Measurements from ENCODE around the gene RUNX1. TPM values are rescaled to one million over a fixed set of nuclear protein-coding genes. Genes with fewer than 3 reads are reported as not detected.

Gene RUNX1
- total and polyA plus RNA-seq, 2 of the 13 experiments (the other 11 are each of a cell fraction or from before 2014, with no cell fraction given): 5.4 to 6.4 TPM

GRCh38 chr21:35034203-35034926, 14.7 kb downstream of the RUNX1 start:
- TF ChIP-seq ONECUT2 (CRISPR knock-in tag; IDR thresholded peaks at IDR 0.05): no peak
- POLR2A ChIA-PET: no interaction called here

GRCh38 chr21:35032474-35033263, 16.4 kb downstream of the RUNX1 start:
- Histone ChIP-seq H2AFZ (ENCODE audit: low read length) (no peak overlapping the region), H3K4me2 (ENCODE audit: low read depth, low read length) (no peak overlapping the region), H3K9me3 (ENCODE audit: low read length) (no peaks in the 10 kb centered on the region), H3K79me2 (ENCODE audit: insufficient read depth, low read length) (no peaks in the 10 kb centered on the region), H4K20me1 (ENCODE audit: insufficient read depth, low read length) (no peaks in the 10 kb centered on the region), H3K4me3 (replicated peaks in 1 of 3; ENCODE audit: insufficient read depth in 1 of 3, low read depth in 2 of 3, low read length in 3 of 3) (no peak overlapping the region), H3K36me3 (replicated peaks in 1 of 2; ENCODE audit: control insufficient read depth in 1 of 2, insufficient read depth in 2 of 2, low read length in 2 of 2) (no peaks in the 10 kb centered on the region), H3K27ac (ENCODE audit: extremely low read length, insufficient read depth, low read length) (no peak overlapping the region), H3K9ac (ENCODE audit: insufficient read depth, low read depth, low read length) (no peak overlapping the region), H3K4me1 (ENCODE audit: insufficient read depth, low read length) (peaks cover 29% of the 10 kb centered on the region), H3K27me3 (ENCODE audit: control insufficient read depth in 1 of 2, insufficient read depth in 2 of 2, low read length in 2 of 2) (no peaks in the 10 kb centered on the region)
- intact Hi-C loops (cut with micrococcal nuclease; ENCODE audit: unreplicated experiment): no loop called here
- in situ Hi-C loops (cut with HindIII; ENCODE audit: extremely low pct_ligation_motif_present, low pct_unique_long_range_greater_than_20kb): no loop called here
- 88% methylated on average over 2 of the region's 2 CpGs for WGBS (ENCODE audit: low lambda C conversion rate)
- no TSS peak for BruUV-seq (replicated peaks)
- CTCF ChIA-PET (ENCODE audit: low intra/inter-chr PET ratio, low total read pairs): no interaction called here
- TF ChIP-seq TSC22D2 (CRISPR knock-in tag; IDR thresholded peaks at IDR 0.05; ENCODE audit: borderline replicate concordance) (no peak), REPIN1 (CRISPR knock-in tag; IDR thresholded peaks at IDR 0.05; ENCODE audit: borderline replicate concordance, low read depth) (no peak), SMAD1 (CRISPR knock-in tag; IDR thresholded peaks at IDR 0.05; ENCODE audit: borderline replicate concordance, low read depth) (no peak), CENPT (CRISPR knock-in tag; IDR thresholded peaks at IDR 0.05; ENCODE audit: low read depth) (no peak), ZNF160 (CRISPR knock-in tag; IDR thresholded peaks at IDR 0.05) (no peak)
- FAIRE-seq (no peak), DNase-seq (ENCODE audit: low spot score) (no peak), ATAC-seq (no peak)
- POLR2A ChIA-PET: no interaction called here

More at GRCh38 chr21:35034203-35034926, 14.7 kb downstream of the RUNX1 start:
- no peak for FAIRE-seq
- Histone ChIP-seq H2AFZ (ENCODE audit: low read length) (no peak overlapping the region), H3K79me2 (ENCODE audit: insufficient read depth, low read length) (no peaks in the 10 kb centered on the region), H3K4me2 (ENCODE audit: low read depth, low read length) (no peak overlapping the region), H3K27me3 (ENCODE audit: control insufficient read depth in 1 of 2, insufficient read depth in 2 of 2, low read length in 2 of 2) (no peaks in the 10 kb centered on the region), H4K20me1 (ENCODE audit: insufficient read depth, low read length) (no peaks in the 10 kb centered on the region), H3K27ac (ENCODE audit: extremely low read length, insufficient read depth, low read length) (no peak overlapping the region), H3K4me1 (ENCODE audit: insufficient read depth, low read length) (peaks cover 32% of the 10 kb centered on the region), H3K9me3 (ENCODE audit: low read length) (no peaks in the 10 kb centered on the region), H3K4me3 (replicated peaks in 1 of 3; ENCODE audit: insufficient read depth in 1 of 3, low read depth in 2 of 3, low read length in 3 of 3) (no peak overlapping the region), H3K9ac (ENCODE audit: insufficient read depth, low read depth, low read length) (no peak overlapping the region), H3K36me3 (replicated peaks in 1 of 2; ENCODE audit: control insufficient read depth in 1 of 2, insufficient read depth in 2 of 2, low read length in 2 of 2) (no peaks in the 10 kb centered on the region)
- CTCF ChIA-PET (ENCODE audit: low intra/inter-chr PET ratio, low total read pairs): no interaction called here
- 92% methylated on average over 9 of the region's 9 CpGs for WGBS (ENCODE audit: low lambda C conversion rate)
- intact Hi-C loops (cut with micrococcal nuclease; ENCODE audit: unreplicated experiment): no loop called here
- no peak for DNase-seq (ENCODE audit: low spot score)
- BruUV-seq (replicated peaks): no TSS peak
- in situ Hi-C loops (cut with HindIII; ENCODE audit: extremely low pct_ligation_motif_present, low pct_unique_long_range_greater_than_20kb): no loop called here
- no peak for ATAC-seq

Data from HepG2 (cell line).